GM18517 (cell line): Measurements from ENCODE around the gene EXOC6B.

Experiments
- ATAC-seq: cut with Tn5 transposase; IDR thresholded peaks from one replicate; pipeline ENCODE4 v1.9.1; 2021; ENCODE audit warnings: mild to moderate bottlenecking, moderate library complexity; ENCODE audit not compliant: unreplicated experiment

The EXOC6B gene

GRCh38 chr2:72235497-72236415 is 590.1 kb downstream of the EXOC6B start:
- no peak for ATAC-seq

DNA sequence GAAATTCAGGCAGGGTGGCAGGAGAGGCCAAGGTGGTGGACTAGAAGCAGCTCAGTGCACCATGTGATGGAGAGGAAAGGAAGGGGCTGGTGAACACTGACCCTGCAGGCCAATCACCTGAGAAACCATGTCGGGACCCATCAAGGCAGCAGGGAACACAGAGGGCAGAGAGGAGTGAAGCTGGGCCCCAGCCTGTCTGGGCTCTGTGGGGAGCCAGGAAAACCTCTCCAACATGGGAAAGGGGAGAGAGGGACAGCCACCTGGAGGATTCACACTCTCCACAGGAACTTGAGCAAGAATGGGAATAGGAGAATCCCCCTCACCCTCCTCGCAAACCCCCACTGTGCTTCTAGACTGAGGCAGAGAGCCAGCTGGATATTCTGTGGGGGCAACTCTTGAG is 592.6 kb downstream of the EXOC6B start:
- no peak for ATAC-seq

GRCh38 chr2:72222829-72223564 is 602.8 kb downstream of the EXOC6B start:
- ATAC-seq = no peak

- ATAC-seq = no peak
Observed at GRCh38 chr2:72220170-72220569, 605.7 kb downstream of the EXOC6B start.

- ATAC-seq = no peak
Observed at GRCh38 chr2:72214429-72215143, 611.2 kb downstream of the EXOC6B start.

DNA sequence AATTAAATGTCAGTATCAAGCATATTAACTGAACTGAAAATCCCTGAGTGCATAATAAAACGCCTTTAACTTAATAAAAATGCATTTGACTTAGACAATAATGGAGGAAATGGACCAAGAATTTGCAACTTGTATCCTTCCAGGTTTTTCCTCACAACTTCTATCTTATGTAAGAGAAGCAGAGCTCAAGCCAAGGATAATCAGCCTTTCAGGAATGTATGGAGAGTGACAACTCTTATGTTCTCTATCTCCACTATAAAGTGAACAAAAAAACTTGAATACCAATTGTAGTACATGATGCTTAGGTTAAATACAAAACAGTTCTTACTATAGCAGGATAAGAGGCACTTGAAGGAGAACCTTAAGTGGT is 613.4 kb downstream of the EXOC6B start:
- ATAC-seq = no peak

DNA sequence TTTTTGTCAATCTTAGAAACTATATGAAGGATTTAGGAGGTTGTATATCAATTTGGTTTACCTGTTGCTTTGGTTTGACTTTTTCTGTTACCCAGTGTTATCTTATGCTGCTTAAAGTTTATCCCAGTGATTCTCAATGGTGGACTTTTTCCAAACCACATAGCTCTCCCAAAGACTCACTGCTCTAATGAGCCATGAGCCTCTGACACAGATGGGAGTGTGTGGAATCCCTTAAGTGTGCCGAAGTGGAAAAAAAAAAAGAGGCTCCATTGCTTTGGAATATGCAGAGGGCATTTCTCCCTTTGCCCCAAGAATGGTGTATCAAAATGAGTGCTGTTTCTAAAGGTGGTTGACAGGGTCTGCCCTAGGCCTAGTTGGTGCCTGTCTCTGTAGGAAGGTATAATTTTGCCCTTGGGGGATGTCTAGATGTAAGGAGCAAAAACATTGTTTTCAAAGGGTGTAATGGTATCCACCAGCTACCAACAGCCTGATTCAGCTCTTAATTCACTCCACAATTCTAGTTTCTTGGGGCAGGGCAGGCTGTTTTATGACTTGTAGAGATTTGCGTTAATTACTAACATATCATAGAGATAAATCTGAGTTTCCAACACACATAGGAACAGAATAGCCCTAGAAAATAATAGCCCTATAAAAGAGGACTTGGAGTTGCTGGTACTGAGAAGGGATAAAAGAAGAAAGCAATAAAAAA is 613.9 kb downstream of the EXOC6B start:
- no peak for ATAC-seq

DNA sequence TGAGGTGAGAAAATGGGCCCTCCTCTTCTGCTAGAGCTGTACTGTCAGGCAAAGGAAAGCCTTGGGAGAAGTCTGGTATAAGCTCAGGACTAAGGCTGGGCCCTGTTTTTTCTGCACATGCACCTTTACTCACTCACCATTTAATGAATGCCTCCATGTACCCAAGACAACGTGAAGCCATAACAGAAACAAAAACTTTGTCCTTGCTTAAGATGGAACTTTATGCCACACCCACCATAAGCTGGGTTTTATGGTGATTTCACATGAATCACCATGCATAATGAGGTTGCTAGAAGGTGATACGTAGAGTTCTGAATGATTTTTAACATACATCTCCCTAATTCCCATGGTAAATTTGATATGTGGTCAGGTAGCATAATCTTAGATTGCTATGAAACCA is 614.5 kb downstream of the EXOC6B start:
- no peak for ATAC-seq

GRCh38 chr2:72210470-72210869 is 615.4 kb downstream of the EXOC6B start:
- no peak for ATAC-seq

DNA sequence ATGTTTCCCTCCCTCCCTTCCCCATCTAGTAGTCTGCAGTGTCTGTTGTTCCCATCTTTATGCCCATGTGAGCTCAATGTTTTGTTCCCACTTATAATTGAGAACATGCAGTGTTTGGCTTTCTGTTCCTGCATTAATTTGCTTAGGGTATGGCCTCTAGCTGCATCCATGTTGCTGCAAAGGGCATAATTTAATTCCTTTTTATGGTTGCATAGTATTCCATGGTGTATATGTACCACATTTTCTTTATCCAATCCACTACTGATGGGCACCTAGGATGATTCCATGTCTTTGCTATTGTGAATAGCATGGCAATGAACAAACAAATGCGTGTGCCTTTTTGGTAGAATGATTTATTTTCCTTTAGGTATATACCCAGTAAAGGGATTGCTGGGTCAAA is 617.6 kb downstream of the EXOC6B start:
- no peak for ATAC-seq

- no peak for ATAC-seq
Observed at GRCh38 chr2:72207334-72207733, 618.5 kb downstream of the EXOC6B start.

DNA sequence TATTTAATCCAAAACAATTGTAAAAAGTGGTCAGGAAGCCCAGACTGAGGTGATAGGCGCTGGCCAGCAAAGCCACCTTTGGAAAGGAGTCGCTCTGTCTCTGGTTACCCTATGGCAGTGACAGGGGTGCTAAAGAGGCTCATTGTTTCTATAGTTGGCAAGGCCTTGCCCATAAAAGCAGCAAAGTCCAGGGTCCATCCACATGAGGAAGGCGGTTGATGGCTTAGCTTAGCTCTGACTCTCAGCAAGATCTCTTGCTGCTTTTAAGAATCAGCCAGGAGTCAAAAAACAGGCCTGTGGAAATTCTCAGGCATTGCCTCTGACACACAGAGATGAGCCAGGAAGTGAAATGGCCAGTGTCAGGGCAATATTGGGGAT is 620.3 kb downstream of the EXOC6B start:
- no peak for ATAC-seq

- ATAC-seq = no peak
Observed at GRCh38 chr2:72204786-72205503, 620.9 kb downstream of the EXOC6B start.

GRCh38 chr2:72204156-72204785 is 621.6 kb downstream of the EXOC6B start:
- no peak for ATAC-seq

GRCh38 chr2:72198532-72199241 is 627.1 kb downstream of the EXOC6B start:
- ATAC-seq = no peak

DNA sequence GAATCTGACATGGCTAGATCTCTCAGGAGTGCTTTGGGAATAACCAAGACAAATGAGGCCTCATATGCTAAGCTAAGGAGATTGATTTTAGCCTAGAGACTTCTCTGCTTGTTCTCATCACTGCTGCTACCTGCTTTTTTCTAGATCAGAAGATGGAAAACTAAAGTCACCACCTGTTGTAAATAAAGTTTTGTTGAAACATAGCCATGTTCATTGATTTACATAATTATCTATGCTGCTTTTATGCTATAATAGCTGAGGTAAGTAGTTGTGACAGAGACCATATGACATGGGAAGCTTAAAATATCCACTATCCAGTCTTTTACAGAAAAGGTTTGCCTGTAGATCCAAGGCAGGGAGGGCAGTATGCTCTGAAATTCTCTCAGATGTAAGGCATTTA is 632.1 kb downstream of the EXOC6B start:
- no peak for ATAC-seq

DNA sequence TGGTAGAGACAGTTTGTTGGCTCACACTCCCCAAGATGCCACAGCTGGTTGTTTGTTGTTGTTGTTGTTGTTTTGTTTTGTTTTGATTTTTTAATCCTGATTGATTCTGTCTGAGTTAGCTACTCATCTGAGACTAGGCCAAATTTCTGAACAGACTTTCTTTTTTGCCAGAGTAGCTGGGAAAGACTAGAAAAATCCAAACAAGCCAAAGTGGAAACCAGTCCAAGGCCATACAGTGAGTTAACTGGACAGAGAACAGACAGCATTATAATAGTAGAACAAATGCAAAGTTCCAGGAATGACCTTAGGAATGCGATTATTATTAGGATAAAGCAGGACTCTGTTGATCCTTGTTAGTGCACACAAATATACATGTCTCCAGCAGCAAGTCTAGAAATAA is 634.4 kb downstream of the EXOC6B start:
- ATAC-seq = no peak

DNA sequence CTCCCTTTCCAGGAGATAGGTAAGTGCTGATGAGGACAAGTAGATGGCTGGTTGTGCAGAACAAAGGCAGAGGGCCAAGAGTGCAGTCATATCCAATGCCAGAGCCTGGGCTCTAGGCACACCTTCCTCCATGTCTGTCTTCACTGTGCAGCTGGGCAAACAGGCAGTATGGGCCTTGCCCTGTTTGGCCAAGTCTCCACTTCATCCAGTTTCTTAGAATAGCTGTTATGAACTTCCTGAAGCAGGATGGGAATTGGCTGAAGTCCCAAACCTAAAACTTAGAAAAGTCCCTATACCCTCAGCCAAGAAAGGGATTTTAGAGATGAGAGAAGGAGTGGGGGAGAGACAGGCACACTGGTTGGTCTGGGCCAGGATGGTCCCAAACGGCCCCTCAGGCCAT is 640.6 kb downstream of the EXOC6B start:
- no peak for ATAC-seq

GRCh38 chr2:72183466-72183865 is 642.4 kb downstream of the EXOC6B start:
- ATAC-seq = no peak
